HG03457 (cell line): ENCODE data around the gene TNNI2.

Experiments
- ATAC-seq: cut with Tn5 transposase; IDR thresholded peaks from one replicate; pipeline ENCODE4 v1.9.1; 2021; ENCODE audit warnings: moderate number of reproducible peaks; ENCODE audit not compliant: unreplicated experiment

Gene TNNI2

DNA sequence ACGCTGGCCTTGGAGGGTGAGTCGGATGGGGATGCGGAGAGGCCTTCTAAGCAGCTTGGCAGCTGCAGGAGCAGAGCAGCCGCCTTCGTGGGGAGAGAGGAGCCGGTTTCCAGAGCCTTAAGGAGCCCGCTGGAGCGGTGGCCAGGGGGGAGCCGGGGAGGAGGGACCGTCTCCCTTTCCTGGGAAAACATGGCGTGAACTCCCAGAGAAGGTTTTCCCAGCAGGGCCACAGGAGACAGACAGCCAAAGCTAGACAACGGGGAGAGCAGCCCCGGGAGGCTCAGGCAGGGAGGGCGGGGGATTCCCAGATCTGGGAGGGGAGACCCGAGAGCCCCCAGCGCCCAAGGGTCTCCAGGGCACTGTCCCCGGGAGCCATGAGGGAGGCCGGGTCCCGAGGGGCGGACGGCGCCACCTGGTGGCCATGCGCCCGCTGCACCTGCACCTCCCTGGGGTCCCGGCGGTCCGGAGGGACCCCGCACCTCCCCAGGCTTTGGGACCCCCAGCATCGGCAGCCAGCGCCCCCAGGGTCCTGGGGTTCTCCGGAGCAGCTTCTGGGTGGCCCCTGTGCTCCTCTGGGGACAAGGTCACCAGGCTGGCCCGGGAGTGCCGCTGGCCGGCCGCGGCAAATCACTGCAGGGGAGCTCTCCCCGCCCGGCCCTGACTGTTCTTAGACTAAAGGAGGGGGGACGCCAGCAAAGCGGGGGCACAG lies 6.4 kb upstream of the TNNI2 start:
- ATAC-seq, result no peak

DNA sequence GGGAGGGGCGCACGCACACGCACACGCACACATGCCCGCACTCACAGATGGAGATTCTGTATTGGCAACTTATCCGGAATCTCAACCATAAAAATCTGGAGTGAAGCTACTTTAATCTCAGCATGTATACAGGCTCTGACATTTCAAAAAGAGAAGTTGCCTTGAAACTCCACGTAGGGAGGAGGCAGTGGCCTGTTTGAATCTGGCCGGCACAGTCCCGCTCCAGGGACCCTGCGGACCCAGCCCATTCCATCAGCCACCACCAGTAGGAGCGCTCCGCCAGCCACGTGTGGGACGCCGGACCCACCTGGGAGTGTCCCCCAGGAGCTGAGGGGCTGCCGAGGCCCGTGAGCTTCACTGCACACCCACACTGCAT lies 5.9 kb upstream of the TNNI2 start:
- ATAC-seq, result no peak

DNA sequence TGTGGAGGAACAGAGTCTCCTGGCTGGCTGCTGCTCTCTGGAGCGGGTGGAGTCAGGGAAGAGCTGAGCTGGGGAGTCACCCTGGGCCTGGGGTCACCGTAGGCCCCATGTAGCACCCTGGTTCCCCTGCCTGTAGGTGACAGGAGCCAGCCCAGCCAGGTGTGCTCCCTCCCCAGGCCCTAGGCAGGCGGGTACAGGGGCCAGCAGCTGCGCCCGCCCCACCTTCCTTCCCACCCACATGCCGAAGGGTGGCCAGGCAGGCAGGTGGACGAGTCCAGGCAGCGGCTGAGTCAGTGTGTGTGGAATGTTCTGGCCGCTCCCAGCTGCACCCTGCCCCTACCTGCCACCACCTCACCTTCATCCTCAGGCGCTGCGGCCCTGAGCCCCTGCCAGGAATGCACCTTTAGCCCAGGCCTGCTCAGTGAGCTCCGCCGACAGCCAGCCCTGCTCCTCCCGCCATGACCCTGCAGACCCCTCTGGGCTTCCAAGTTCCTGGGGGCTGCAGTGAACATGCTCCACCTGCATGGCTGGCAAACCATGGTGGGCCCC lies 4.6 kb upstream of the TNNI2 start:
- no peak for ATAC-seq

DNA sequence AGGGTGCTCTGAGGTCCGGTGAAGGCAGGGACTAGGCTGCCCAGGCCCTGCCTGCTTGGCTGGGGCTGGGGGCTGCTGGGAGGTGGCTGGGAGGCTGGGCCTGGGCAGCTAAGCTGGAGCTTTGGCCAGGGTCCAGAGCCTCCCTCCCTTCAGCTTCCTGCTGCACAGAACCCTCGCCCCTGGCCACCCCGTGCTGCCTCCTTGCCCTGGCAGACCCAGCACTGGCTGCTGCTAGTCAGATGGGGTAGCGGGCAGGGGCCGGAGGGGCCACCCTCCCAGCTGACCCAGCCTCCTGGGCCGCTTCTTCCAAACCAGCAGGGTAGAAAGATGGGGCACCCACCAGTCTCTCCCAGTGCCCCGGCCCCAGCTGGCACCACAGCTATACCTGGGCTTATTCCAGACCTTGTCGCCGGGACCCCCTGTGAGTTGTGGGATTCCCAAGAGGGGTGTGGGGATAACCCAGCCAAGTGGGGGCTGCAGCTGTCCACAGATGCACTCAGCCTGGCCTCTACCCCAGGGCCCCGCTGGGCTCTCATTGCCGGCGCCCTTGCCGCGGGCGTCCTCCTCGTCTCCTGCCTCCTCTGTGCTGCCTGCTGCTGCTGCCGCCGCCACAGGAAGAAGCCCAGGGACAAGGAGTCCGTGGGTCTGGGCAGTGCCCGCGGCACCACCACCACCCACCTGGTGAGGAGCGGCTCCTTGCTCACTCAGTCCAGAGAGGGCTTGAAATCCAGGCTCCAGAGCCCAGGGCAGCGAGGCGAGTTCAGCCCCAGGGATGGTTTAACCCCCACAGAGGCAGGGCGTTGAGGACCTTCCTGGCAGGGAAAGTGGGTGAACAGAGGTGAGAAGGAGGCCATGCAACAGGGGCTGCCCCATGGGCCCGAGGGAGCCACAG lies 3.8 kb upstream of the TNNI2 start, which contains the start of gene SYT8:
TSS of gene SYT8 (plus strand) at position 212 of the 892 bp plus-strand sequence. CDS start at position 328, 116 bp downstream.
- no peak for ATAC-seq

DNA sequence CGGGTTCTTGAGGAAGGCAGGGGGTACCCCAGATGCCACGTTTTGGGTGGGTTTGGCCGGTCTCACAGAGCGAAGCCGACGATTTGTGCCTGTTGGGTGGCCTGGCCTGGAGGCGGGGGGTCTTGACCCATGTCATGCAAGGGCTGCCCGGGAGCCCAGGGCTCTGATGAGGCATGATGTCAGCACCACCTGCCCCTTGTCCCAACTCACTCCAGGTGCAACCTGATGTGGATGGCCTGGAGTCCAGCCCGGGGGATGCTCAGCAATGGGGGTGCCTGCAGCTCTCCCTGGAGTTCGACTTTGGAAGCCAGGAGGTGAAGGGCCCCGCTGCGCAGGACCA lies 3.1 kb upstream of the TNNI2 start:
- no peak for ATAC-seq

DNA sequence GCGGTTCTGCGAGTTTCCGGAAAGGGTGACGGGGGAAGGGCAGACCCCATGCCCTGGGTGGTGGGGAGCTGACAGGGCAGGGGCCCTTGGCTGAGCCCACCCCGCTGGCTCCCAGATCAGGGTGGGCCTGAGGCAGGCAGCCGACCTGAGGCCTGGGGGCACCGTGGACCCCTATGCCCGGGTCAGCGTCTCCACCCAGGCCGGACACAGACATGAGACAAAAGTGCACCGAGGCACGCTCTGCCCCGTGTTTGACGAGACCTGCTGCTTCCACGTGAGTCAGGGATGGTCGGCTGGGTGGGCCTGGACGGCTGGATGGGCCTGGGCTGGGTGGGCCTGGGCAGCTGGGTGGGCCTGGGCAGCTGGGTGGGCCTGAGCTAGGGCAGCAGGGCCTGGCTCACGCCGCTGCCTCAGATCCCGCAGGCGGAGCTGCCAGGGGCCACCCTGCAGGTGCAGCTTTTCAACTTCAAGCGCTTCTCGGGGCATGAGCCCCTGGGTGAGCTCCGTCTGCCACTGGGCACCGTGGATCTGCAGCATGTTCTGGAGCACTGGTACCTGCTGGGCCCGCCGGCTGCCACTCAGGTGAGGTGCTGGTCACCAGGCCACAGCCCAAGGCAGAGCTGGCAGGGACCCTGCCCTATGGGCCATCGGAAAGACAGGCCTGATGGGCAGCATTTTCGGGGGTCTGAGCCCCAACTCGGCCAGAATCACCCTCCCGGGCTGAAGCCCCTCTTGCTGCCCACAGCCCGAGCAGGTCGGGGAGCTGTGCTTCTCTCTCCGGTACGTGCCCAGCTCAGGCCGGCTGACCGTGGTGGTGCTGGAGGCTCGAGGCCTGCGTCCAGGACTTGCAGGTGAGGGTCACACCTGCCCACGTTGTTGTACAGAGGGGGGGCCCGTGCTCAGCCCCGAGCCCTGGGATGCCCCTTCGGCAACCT lies 2.5 kb upstream of the TNNI2 start:
- ATAC-seq, result no peak

DNA sequence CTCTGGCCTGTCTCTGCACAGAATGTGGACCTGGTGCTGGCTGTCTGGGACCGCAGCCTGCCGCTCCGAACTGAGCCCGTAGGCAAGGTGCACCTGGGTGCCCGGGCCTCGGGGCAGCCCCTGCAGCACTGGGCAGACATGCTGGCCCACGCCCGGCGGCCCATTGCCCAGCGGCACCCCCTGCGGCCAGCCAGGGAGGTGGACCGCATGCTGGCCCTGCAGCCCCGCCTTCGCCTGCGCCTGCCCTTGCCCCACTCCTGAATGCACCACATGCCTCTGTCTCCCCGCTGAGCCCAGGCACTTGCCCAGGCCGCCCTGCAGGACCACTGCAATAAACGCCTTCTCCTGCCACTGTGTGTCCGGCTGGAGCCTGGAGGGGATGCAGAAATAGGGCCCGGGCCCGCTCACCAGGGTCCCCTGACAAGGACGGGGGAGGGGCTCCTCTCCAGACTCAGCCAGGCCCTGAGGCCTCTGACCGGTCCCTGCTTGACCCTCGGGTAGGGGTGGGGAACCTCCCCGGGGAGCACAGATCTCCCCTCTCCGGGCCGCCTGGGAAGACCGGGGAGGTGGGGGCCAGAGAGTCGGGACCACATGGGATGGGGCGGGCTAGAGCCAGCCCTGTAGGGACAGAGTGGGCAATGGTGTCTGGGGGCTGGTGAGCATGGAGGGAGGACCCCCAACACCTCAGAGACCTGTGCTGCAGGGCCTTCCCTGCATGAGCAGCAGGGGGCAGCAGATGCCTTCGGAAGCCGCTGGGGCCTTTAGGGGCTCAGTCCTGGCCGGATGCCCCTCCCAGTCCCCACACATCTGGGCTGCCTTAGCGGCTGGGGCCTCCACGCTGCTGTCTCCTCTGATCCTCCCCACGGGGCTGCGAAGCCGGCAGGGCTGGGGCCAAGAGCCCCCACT lies 1.4 kb upstream of the TNNI2 start:
- ATAC-seq, result no peak

DNA sequence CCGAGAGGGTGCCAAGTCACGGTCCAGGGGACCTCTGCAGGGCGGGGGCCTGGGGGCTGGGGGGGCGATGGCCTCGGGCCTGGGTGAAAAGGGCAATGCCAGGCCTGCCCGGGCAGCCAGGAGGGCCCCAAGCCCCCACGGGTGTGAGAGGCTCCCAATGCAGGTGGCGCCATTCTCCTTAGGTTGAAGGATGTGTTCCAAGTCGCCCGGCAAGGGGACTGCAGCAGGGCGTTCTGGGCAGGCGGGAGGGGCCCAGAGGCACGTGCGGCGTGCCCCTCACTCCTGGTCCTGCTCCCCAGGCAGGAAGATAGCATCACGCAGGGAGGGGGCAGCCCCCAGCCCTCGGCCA lies 730 bp upstream of the TNNI2 start:
- no peak for ATAC-seq

DNA sequence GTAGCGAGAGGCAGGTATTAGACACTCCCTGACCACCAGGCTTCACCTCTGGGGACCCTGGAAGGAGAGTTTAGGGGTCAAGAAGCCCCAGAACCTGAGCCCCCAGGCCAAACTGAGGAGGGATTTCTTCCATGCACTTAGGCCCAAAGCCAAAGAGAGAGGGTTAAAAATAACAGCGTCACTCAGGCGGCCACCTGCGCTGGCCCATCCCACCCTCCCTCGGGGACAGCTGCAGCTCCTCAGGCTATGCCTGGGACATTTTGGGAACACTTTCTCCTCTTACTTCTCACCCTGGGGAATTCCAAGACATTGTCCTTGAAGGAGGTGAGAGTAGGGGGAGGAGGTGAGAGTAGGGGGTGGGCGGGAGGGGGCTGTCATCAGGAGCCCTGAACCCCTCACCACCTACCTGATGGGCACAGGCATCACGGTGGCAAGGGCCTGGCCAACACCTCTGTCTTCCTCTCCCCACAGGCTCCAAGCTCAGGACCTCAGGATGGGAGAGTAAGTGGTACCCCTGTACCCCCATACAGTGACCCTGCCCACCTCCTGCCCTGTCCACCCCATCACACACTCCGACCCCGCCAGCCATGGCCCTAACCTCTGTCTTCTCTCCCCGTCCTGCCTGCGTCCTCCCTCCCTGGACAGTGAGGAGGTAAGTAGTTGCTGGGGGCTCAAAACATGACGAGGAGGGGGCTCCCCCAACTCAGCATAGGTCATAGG lies 583 bp downstream of the TNNI2 start:
- ATAC-seq, result no peak

DNA sequence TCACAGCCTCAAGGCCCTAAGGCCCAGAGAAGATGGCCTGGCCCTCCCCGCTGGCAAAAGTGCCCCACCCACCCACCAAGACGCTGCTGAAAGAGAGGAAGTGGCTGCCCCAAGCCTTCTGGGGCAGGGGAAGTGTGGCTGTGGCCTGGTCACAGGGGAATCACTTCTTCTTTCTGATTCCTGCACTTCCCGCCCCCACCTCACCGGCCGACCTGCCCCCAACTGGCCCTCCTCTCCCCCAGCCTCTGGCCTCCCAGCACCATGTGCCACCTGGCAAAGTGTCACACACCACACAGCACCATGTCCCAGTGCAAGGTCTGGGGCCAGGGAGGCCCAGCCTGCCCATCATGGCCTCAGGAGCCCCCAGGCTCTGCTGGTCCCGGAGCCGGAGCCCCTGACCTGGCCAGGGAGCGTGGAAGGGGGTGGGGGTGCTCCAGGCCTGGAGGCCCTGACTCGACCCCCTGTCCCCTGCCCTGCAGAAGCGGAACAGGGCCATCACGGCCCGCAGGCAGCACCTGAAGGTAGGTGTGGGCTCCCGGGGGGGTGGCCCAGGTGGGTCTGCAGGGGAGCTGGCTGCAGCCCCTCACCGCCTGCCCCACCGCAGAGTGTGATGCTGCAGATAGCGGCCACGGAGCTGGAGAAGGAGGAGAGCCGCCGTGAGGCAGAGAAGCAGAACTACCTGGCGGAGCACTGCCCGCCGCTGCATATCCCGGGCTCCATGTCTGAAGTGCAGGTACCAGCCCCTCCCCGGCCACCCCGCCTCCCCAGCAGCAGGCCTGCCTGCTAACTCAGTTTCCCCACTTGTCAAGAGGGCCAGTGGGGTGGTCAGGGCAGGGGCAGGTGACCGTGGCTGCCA lies 1.4 kb downstream of the TNNI2 start:
- no peak for ATAC-seq

DNA sequence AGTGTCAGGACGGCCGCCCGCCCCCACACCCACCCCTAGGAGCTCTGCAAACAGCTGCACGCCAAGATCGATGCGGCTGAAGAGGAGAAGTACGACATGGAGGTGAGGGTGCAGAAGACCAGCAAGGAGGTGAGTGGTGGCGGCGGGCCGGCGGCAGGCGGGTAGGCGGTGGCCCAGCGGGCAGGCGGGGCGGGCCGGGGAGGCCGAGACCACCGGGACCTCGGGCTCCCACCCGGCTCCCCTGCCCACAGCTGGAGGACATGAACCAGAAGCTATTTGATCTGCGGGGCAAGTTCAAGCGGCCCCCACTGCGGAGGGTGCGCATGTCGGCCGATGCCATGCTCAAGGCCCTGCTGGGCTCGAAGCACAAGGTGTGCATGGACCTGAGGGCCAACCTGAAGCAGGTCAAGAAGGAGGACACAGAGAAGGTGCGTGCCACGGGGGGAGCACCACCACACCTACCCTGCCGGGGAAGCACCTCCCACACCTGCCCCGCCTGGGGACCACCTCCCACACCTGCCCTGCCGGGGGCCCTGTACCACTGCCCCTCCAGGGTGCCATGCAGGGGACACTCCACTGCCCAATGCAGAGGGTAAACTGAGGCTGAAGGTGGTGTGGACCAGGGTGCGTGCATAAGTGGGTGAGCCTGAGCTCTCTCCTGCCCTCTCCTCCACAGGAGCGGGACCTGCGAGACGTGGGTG lies 2.1 kb downstream of the TNNI2 start:
- no peak for ATAC-seq

DNA sequence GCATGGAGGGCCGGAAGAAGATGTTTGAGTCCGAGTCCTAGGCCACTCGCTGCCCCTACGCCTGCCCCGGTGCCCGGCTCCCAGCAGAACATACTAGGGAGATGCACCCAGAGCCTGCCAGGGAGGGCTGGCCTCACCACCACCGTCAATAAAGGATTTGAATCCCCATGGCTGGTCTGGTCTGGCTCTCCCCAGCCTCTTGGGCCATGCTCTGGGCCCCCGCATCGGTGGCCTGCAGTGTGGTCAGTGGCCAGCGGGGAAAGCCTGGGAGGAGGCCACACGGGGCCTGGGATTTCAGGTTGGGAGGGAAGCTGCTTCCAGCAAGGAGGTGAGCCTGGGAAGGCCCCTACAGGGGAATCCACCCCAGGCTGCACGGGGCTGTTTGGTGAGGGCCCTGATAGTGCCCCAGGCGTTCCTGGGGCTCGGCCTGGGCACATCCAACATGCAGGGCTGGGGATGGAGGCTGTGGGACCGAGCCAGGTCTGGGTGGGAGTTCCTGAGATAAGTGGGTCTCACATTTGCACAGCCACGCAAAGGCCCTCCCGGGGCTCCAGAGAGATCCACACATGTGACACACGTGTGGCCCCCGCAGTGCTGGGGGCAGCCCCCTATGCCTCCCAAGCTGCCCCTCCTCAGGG lies 2.8 kb downstream of the TNNI2 start:
- ATAC-seq, result no peak

DNA sequence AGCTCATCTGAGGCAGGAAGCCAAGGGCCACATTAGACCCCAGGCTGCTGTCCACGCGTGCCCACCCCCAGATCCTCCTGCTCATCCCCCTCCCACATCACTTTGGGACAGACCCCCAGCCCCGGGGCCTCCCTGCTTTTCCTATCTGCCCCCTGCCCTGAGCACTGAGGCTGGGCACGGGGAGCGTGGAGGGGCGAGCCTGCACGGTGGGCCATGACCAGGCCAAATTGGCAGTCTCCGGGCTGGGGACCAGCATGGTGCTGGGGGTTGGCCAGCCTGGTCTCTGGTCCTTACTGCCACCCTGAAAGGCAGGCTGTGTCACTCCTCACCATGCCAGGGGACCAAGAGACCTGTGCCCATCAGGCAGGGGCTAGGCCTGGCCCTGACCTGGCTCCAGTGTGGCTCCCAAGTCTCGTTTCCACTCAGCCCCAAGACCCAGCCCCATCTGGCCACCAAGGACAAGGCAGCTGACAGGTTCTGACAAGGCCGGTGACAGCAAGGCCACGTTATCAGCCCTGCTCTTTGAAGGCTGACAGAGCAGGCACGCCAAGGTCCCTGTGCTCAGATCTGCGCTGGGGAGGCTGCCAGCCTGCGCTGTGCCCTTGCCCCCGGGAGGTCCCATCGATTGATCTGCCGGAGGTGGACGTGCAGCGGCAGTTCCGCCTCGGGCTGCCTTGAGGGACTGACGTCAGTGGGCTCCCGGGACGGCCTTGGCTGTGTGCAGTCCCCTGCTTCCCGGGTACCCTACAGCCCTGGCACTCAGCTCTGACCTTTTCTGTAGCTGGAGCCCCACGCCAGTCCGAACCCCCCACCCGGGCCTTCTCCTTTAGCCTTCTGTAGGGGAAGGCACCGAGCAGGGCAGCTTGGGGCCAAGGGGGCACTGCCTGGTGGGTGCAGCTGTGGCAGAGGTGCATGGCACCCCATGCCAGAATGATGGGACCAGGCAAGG lies 3.6 kb downstream of the TNNI2 start:
- no peak for ATAC-seq

DNA sequence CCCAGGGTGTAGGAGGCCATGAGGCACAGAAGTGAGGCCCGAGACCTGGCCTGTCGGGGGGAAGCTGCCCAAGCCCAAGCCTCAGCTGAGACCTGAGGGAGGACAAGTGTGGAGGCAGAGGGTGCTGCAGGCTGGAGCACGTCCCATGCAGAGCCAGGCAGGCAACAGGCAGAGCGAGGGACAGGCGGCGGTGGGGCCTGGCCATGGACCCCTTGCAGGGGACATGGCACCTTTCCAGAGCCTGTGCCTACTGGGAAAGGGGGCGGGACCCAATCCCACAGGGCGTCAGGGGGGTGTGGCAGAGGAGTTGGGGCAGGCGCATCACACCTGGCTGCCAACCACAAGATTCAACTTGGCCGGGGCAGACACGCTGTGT lies 4.3 kb downstream of the TNNI2 start:
- no peak for ATAC-seq

DNA sequence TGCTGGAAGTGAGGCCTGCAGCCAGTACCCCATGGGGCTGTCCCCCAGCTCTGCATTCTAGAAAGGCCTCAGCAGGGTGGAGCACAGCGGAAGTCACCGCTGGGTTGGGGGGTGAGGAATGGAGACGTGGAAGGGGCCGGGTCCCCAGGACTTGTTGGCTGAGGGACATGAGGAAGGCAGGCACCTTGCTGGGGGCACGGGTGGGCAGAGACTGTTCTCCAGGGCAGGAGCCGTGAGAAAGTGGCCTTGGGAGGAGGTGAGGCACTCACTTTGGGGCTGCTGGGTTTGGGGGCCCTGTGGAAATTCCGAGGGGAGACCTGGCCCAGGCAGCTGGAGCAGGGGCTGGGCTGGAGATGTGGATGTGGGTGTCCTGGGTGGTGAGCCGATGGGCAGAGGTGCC lies 5.0 kb downstream of the TNNI2 start:
- ATAC-seq, result no peak
